Motor neuron (in vitro differentiated cells): Measurements from ENCODE around the gene MAN2B2. TPM values are rescaled to one million over a fixed set of nuclear protein-coding genes. Genes with fewer than 3 reads are reported as not detected.
"Not testable (repeated sequence)": the region's sequence is repeated elsewhere in the genome, so short reads cannot be mapped to it uniquely, and the experiment has no call there.

Experiments
- ATAC-seq, 8 experiments: fragments of 200-7000 bp; cut with Tn5 transposase; replicated peaks in 6 of 8; 2 replicates each; pipeline ENCODE4 v1.8.0; 2021; ENCODE audit warnings: mild to moderate bottlenecking in 8 of 8, moderate library complexity in 8 of 8
- H3K27ac ChIP-seq, 2 donors: fragments of 250-450 bp; sonication (Bioruptor Pico); 2 replicates each; pipeline ENCODE4 v1.9.0; 2021; ENCODE audit warnings: antibody characterized with exemption in 2 of 2, mild to moderate bottlenecking in 2 of 2, moderate library complexity in 1 of 2
- H3K4me1 ChIP-seq, 2 donors: fragments of 250-450 bp; sonication (Bioruptor Pico); replicated peaks in 1 of 2; 2 replicates each; pipeline ENCODE4 v1.6.1; 2021; ENCODE audit warnings: antibody characterized with exemption in 2 of 2, mild to moderate bottlenecking in 2 of 2, moderate library complexity in 1 of 2
- H3K4me3 ChIP-seq, 5 donors: fragments of 250-450 bp; sonication (Bioruptor Pico); 2 replicates each; pipeline ENCODE4 v1.9.0; 2021; ENCODE audit warnings: antibody characterized with exemption in 5 of 5, mild to moderate bottlenecking in 5 of 5, moderate library complexity in 4 of 5
- WGBS, 10 experiments: fragments of 450-650 bp; shearing (Covaris generic); methylation state at CpG; one replicate each; pipeline ENCODE4 v1.0.0; 2022; 5-methylcytosine and 5-hydroxymethylcytosine counted together
- in situ Hi-C, 9 experiments: fragments of 400-800 bp; cut with MboI; loops; one replicate each; pipeline ENCODE4 v1.15.0; 2021; ENCODE audit warnings: low sequenced_read_pairs in 9 of 9, low pct_unique_long_range_greater_than_20kb in 2 of 9; ENCODE audit not compliant: unreplicated experiment in 9 of 9
- total RNA-seq, 8 experiments: library from RNA; unstranded; fragments of 300-600 nt; gene quantifications; 2 replicates each; pipeline versions ENCODE4 v1.2.3 to v1.2.4, GENCODE V29; 2022

Gene MAN2B2
- total RNA-seq, 8 experiments from 2014 or later, result 4.0 to 36.3 (median 12.2) TPM

GRCh38 chr4:6617246-6617645, 42.3 kb downstream of the MAN2B2 start:
- H3K27ac ChIP-seq, result no peak overlapping the region
- 60 to 100% (median 90%) methylated on average over 1 to 3 of the region's 10 CpGs; no CpG with 5 or more reads in 4 of the 10 experiments for WGBS, 10 experiments
- no peak for ATAC-seq
- H3K4me3 ChIP-seq, result no peak overlapping the region
- H3K4me1 ChIP-seq, result no peaks in the 10 kb centered on the region
- in situ Hi-C loops, result no loop called here

GRCh38 chr4:6618386-6619115, 43.6 kb downstream of the MAN2B2 start:
- H3K27ac ChIP-seq, result no peak overlapping the region
- no peak for ATAC-seq
- in situ Hi-C loops, result no loop called here
- H3K4me3 ChIP-seq, result no peak overlapping the region
- no peaks in the 10 kb centered on the region for H3K4me1 ChIP-seq
- WGBS, 10 experiments, result 60 to 100% (median 92%) methylated on average over 1 to 10 of the region's 19 CpGs; no CpG with 5 or more reads in 3 of the 10 experiments

- no peak overlapping the region for H3K4me3 ChIP-seq
- WGBS, 10 experiments, result 88 to 100% (median 95%) methylated on average over 1 to 7 of the region's 13 CpGs; no CpG with 5 or more reads in 6 of the 10 experiments
- no peaks in the 10 kb centered on the region for H3K4me1 ChIP-seq
- in situ Hi-C loops, result no loop called here
- ATAC-seq, result no peak
- no peak overlapping the region for H3K27ac ChIP-seq
Measured at GRCh38 chr4:6619116-6619465, 44.1 kb downstream of the MAN2B2 start.

GRCh38 chr4:6619466-6620255, 44.7 kb downstream of the MAN2B2 start:
- no peak for ATAC-seq
- 80 to 94% (median 91%) methylated on average over 1 to 10 of the region's 24 CpGs; no CpG with 5 or more reads in 5 of the 10 experiments for WGBS, 10 experiments
- Histone ChIP-seq H3K4me1 (no peaks in the 10 kb centered on the region), H3K4me3 (no peak overlapping the region), H3K27ac (no peak overlapping the region)
- in situ Hi-C loops, result no loop called here

GRCh38 chr4:6620296-6620695, 45.3 kb downstream of the MAN2B2 start:
- 88% methylated on average over 3 of the region's 10 CpGs; no CpG with 5 or more reads in 9 of the 10 experiments for WGBS, 10 experiments

GRCh38 chr4:6620891-6621555, 46.0 kb downstream of the MAN2B2 start:
- ATAC-seq, result no peak
- in situ Hi-C loops, result no loop called here
- 20 to 100% (median 73%) methylated on average over 1 to 4 of the region's 10 CpGs; no CpG with 5 or more reads in 2 of the 10 experiments for WGBS, 10 experiments

More at GRCh38 chr4:6620296-6620695, 45.3 kb downstream of the MAN2B2 start:
- Histone ChIP-seq H3K4me3 (no peak overlapping the region), H3K4me1 (no peaks in the 10 kb centered on the region), H3K27ac (no peak overlapping the region)
- in situ Hi-C loops, result no loop called here
- ATAC-seq, result no peak

GRCh38 chr4:6621556-6621927, 46.6 kb downstream of the MAN2B2 start:
- H3K4me3 ChIP-seq, result no peak overlapping the region
- 60 to 100% (median 88%) methylated on average over 1 to 8 of the region's 13 CpGs; no CpG with 5 or more reads in 2 of the 10 experiments for WGBS, 10 experiments
- H3K27ac ChIP-seq, result no peak overlapping the region
- in situ Hi-C loops, result no loop called here
- H3K4me1 ChIP-seq, result no peaks in the 10 kb centered on the region
- no peak for ATAC-seq

More at GRCh38 chr4:6620891-6621555, 46.0 kb downstream of the MAN2B2 start:
- H3K4me1 ChIP-seq, result no peaks in the 10 kb centered on the region
- H3K4me3 ChIP-seq, result no peak overlapping the region
- H3K27ac ChIP-seq, result no peak overlapping the region

GRCh38 chr4:6622744-6623143, 47.8 kb downstream of the MAN2B2 start:
- 80 to 100% (median 96%) methylated on average over 1 to 2 of the region's 2 CpGs; no CpG with 5 or more reads in 4 of the 10 experiments for WGBS, 10 experiments
- Histone ChIP-seq H3K4me1 (no peaks in the 10 kb centered on the region), H3K27ac (no peak overlapping the region), H3K4me3 (no peak overlapping the region)
- ATAC-seq, result no peak
- in situ Hi-C loops, result no loop called here

- 53 to 100% (median 98%) methylated on average over 1 to 8 of the region's 9 CpGs; no CpG with 5 or more reads in 2 of the 10 experiments for WGBS, 10 experiments
- H3K27ac ChIP-seq, result no peak overlapping the region
- in situ Hi-C loops, result no loop called here
- H3K4me1 ChIP-seq, result no peaks in the 10 kb centered on the region
- no peak overlapping the region for H3K4me3 ChIP-seq
- no peak for ATAC-seq
Measured at GRCh38 chr4:6625256-6625655, 50.3 kb downstream of the MAN2B2 start.

- H3K4me1 ChIP-seq, result no peaks in the 10 kb centered on the region
- no peak overlapping the region for H3K4me3 ChIP-seq
- 17 to 91% (median 77%) methylated on average over 1 to 10 of the region's 11 CpGs for WGBS, 10 experiments
- no peak overlapping the region for H3K27ac ChIP-seq
- ATAC-seq, result no peak
- in situ Hi-C loops, result no loop called here
Measured at GRCh38 chr4:6626066-6626465, 51.1 kb downstream of the MAN2B2 start.

GRCh38 chr4:6627832-6628231, 52.8 kb downstream of the MAN2B2 start:
- Histone ChIP-seq H3K27ac (no peak overlapping the region), H3K4me3 (no peak overlapping the region), H3K4me1 (peaks cover 0 to under 1% of the 10 kb centered on the region in 2 donors)
- in situ Hi-C loops, result no loop called here
- ATAC-seq, result no peak
- 33 to 100% (median 82%) methylated on average over 1 to 3 of the region's 3 CpGs; no CpG with 5 or more reads in 1 of the 10 experiments for WGBS, 10 experiments

- ATAC-seq, H3K4me3 ChIP-seq, in situ Hi-C loops, H3K27ac ChIP-seq, H3K4me1 ChIP-seq: not testable (repeated sequence)
- 80 to 100% (median 100%) methylated on average over 1 of the region's 1 CpG; no CpG with 5 or more reads in 7 of the 10 experiments for WGBS, 10 experiments
Measured at GRCh38 chr4:6628484-6628883, 53.5 kb downstream of the MAN2B2 start.

GRCh38 chr4:6632125-6632524, 57.1 kb downstream of the MAN2B2 start:
- in situ Hi-C loops, result no loop called here
- WGBS, 10 experiments, result 55 to 100% (median 97%) methylated on average over 1 to 4 of the region's 4 CpGs; no CpG with 5 or more reads in 5 of the 10 experiments
- ATAC-seq, result no peak
- Histone ChIP-seq H3K4me1 (peaks cover 5 to 9% of the 10 kb centered on the region in 2 donors), H3K4me3 (no peak overlapping the region), H3K27ac (no peak overlapping the region)
